HEK293 (cell line): Measurements from ENCODE around the gene G3BP1.

Experiments used
- AEBP2 ChIP-seq: fragments of 450-650 bp; formaldehyde crosslinking; IDR thresholded peaks from 2 replicates; pipeline ENCODE4 v1.5.1; 2016; ENCODE audit warnings: missing biosample characterization, missing genetic modification characterization, borderline replicate concordance
- SETDB1 ChIP-seq: IDR thresholded peaks from one replicate; pipeline ENCODE4 v1.6.1; 2017; ENCODE audit warnings: mild to moderate bottlenecking, low read length, moderate library complexity, mixed read lengths; ENCODE audit not compliant: insufficient read length
- TCF7L2 ChIP-seq: IDR thresholded peaks from 2 replicates; pipeline ENCODE4 v1.6.1; 2011; ENCODE audit warnings: low read depth, mild to moderate bottlenecking, inconsistent platforms, low read length, moderate library complexity, borderline replicate concordance
- YY1 ChIP-seq: fragments of 450-650 bp; formaldehyde crosslinking; IDR thresholded peaks from 2 replicates; pipeline ENCODE4 v1.5.1; 2018; ENCODE audit warnings: missing biosample characterization, missing genetic modification characterization
- ZNF274 ChIP-seq, 2 experiments: fragments of 200-500 bp in 1 of 2; fragments of 450-650 bp in 1 of 2; sonication (Bioruptor generic) in 1 of 2; formaldehyde crosslinking in 1 of 2; IDR thresholded peaks; 2 replicates each; pipeline versions ENCODE4 v1.5.1 to v1.6.1; 2014 to 2016; ENCODE audit warnings: borderline replicate concordance in 1 of 2, inconsistent platforms in 1 of 2, low read length in 1 of 2, missing biosample characterization in 1 of 2, missing genetic modification characterization in 1 of 2
- ZNF701 ChIP-seq: fragments of 450-650 bp; formaldehyde crosslinking; IDR thresholded peaks from 2 replicates; pipeline ENCODE4 v1.5.1; 2016; ENCODE audit warnings: missing biosample characterization, missing genetic modification characterization
- TF ChIP-seq, protein P1 (sequence below): fragments of 450-650 bp; formaldehyde crosslinking; IDR thresholded peaks from 2 replicates; pipeline ENCODE4 v1.5.1; 2016; ENCODE audit warnings: missing biosample characterization, missing genetic modification characterization
- TF ChIP-seq, protein P2 (sequence below): fragments of 450-650 bp; formaldehyde crosslinking; IDR thresholded peaks from 2 replicates; pipeline ENCODE4 v1.5.1; 2016; ENCODE audit warnings: missing biosample characterization, missing genetic modification characterization

DNA sequence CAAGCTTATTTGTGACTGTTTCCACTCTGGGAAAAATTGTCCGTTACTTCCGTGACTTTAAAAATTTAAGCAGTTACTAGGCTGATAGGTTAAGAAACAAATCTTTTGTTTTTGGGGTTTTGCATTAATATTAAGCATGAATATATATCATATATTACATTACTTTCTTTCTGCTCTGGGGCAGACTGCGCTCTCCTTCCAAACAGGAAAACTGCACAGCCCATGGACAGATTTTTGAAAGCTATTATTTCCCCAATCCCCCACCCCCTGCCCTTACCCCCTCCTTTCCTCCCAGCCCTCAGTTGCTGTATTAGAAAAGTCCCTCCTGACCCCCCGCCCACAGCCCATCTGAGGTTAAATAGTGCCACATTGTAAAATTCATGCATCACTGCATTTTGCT, 50.4 kb downstream of the G3BP1 start:
- TF ChIP-seq TCF7L2 (no peak), ZNF701 (tag by site-specific recombination) (no peak), YY1 (no peak), AEBP2 (tag by site-specific recombination) (no peak), SETDB1 (no peak), ZNF274 (IDR thresholded peaks at IDR 0.05; ENCODE audit: low read length) (no peak), ZNF274 (tag by site-specific recombination; IDR thresholded peaks at IDR 0.05; ENCODE audit: borderline replicate concordance) (no peak)
- TF ChIP-seq, protein P1, sequence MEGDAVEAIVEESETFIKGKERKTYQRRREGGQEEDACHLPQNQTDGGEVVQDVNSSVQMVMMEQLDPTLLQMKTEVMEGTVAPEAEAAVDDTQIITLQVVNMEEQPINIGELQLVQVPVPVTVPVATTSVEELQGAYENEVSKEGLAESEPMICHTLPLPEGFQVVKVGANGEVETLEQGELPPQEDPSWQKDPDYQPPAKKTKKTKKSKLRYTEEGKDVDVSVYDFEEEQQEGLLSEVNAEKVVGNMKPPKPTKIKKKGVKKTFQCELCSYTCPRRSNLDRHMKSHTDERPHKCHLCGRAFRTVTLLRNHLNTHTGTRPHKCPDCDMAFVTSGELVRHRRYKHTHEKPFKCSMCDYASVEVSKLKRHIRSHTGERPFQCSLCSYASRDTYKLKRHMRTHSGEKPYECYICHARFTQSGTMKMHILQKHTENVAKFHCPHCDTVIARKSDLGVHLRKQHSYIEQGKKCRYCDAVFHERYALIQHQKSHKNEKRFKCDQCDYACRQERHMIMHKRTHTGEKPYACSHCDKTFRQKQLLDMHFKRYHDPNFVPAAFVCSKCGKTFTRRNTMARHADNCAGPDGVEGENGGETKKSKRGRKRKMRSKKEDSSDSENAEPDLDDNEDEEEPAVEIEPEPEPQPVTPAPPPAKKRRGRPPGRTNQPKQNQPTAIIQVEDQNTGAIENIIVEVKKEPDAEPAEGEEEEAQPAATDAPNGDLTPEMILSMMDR (tag by site-specific recombination) = no peak
- TF ChIP-seq, protein P2, sequence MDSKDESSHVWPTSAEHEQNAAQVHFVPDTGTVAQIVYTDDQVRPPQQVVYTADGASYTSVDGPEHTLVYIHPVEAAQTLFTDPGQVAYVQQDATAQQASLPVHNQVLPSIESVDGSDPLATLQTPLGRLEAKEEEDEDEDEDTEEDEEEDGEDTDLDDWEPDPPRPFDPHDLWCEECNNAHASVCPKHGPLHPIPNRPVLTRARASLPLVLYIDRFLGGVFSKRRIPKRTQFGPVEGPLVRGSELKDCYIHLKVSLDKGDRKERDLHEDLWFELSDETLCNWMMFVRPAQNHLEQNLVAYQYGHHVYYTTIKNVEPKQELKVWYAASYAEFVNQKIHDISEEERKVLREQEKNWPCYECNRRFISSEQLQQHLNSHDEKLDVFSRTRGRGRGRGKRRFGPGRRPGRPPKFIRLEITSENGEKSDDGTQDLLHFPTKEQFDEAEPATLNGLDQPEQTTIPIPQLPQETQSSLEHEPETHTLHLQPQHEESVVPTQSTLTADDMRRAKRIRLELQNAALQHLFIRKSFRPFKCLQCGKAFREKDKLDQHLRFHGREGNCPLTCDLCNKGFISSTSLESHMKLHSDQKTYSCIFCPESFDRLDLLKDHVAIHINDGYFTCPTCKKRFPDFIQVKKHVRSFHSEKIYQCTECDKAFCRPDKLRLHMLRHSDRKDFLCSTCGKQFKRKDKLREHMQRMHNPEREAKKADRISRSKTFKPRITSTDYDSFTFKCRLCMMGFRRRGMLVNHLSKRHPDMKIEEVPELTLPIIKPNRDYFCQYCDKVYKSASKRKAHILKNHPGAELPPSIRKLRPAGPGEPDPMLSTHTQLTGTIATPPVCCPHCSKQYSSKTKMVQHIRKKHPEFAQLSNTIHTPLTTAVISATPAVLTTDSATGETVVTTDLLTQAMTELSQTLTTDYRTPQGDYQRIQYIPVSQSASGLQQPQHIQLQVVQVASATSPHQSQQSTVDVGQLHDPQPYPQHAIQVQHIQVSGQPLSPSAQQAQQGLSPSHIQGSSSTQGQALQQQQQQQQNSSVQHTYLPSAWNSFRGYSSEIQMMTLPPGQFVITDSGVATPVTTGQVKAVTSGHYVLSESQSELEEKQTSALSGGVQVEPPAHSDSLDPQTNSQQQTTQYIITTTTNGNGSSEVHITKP (tag by site-specific recombination) = no peak
